ENCODE measurements around the gene PAGE4. TPM values are rescaled to one million over a fixed set of nuclear protein-coding genes. Genes with fewer than 3 reads are reported as not detected.

The PAGE4 gene
- not detected for total RNA-seq

DNA sequence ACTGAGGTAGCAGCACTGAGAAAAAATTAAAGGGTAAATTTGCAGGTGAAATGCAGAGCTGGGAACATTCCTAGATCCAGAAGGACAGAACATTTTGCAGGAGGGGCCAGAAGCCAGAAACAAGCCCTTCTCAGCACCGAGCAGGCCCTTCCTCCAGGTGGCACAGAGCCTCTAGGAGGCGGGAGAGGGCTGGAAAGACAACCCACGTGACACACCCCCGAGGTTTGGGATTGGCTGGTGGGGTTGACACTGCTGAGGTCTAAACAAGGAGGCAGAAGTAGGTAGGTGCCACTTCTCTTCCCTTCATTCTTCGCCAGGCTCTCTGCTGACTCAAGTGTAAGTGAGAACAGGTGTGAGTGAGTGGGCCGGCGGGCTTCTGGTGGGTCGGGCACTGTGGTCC, at the start of gene PAGE4:
Gene PAGE4, plus strand, starts transcription at position 288 of the 400 bp plus-strand sequence. CDS start 1,126 bp downstream, outside the sequence.

DNA sequence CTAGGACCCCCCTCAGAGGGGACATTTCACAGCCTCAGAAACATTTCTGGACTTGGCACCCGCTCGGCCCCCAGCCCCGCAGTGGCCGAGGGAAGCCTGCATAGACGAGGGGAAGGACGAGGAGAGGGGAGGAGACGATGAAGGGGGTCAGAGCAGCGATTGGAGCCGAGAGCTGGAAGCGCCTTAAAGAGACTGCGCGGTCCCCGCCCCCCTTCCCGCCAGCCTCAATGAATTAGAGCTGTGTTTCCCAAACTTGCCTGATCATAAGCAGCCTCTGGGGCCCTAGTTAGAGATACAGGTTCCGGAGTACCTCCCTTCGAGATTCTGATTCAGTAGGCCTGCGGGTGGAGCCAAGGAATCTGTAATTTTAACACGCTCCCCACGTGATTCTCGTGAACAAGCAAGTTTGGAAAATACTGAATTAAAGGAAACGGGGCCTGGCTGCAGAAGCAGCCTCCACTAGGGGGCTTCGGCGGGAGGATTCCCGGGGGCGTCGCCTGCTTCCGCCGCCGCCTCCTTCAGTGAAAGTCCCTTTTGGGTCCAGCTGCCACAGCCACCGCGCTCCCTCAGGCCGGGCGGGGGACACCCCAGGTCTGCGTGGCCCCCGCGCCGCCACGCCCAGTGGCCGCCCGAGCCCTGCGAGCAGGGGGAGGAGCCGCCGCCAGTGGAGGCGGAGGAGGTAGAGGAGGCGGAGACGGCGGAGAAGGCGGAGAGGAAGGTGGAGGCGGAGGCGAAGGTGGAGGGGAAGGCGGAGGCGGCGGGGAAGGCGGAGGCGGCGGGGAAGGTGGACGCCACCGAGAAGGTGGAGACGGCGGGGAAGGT, 49.9 kb downstream of the PAGE4 start, which contains the start of gene USP27X:
Gene USP27X, plus strand, starts transcription at position 651 of the 822 bp plus-strand sequence. CDS start 824 bp downstream, outside the sequence.

Other genes starting within 250 kb of the PAGE4 start
- gene GAGE12H, start 249.4 kb upstream of the PAGE4 start, total RNA-seq = not detected
- gene GAGE2A, start 239.8 kb upstream of the PAGE4 start, total RNA-seq = not detected
- not detected for gene GAGE1, start 230.3 kb upstream of the PAGE4 start, total RNA-seq
- not detected for gene PAGE1, start 133.3 kb upstream of the PAGE4 start, total RNA-seq
- gene USP27X, start 50.2 kb downstream of the PAGE4 start, total RNA-seq = 13.1 TPM
- 3.4 TPM for gene CLCN5, start 93.3 kb downstream of the PAGE4 start, total RNA-seq